Choroid plexus epithelial cell (primary cell): Measurements from ENCODE around the gene HNRNPA0.

Experiments
- DNase-seq: peaks from one replicate; pipeline ENCODE4 v3.0.0-alpha.2; 2010; ENCODE audit warnings: low read depth
- H3K4me3 ChIP-seq: 2 replicates; pipeline ENCODE4 v1.5.1; 2011; ENCODE audit warnings: low read depth, mild to moderate bottlenecking, control low read depth, low read length, moderate library complexity
- TF ChIP-seq, protein P1 (sequence below): conservative IDR thresholded peaks from 2 replicates; pipeline ENCODE4 v1.5.1; 2011; ENCODE audit warnings: low read depth, mild to moderate bottlenecking, control low read depth, inconsistent platforms, low read length, moderate library complexity

The HNRNPA0 gene

GRCh38 chr5:137754188-137754960 lies at the start of gene HNRNPA0:
Gene HNRNPA0, minus strand, starts transcription at chr5:137754363. Its CDS starts 297 bp downstream, at chr5:137754066.
- TF ChIP-seq, protein P1, sequence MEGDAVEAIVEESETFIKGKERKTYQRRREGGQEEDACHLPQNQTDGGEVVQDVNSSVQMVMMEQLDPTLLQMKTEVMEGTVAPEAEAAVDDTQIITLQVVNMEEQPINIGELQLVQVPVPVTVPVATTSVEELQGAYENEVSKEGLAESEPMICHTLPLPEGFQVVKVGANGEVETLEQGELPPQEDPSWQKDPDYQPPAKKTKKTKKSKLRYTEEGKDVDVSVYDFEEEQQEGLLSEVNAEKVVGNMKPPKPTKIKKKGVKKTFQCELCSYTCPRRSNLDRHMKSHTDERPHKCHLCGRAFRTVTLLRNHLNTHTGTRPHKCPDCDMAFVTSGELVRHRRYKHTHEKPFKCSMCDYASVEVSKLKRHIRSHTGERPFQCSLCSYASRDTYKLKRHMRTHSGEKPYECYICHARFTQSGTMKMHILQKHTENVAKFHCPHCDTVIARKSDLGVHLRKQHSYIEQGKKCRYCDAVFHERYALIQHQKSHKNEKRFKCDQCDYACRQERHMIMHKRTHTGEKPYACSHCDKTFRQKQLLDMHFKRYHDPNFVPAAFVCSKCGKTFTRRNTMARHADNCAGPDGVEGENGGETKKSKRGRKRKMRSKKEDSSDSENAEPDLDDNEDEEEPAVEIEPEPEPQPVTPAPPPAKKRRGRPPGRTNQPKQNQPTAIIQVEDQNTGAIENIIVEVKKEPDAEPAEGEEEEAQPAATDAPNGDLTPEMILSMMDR = no peak

DNA sequence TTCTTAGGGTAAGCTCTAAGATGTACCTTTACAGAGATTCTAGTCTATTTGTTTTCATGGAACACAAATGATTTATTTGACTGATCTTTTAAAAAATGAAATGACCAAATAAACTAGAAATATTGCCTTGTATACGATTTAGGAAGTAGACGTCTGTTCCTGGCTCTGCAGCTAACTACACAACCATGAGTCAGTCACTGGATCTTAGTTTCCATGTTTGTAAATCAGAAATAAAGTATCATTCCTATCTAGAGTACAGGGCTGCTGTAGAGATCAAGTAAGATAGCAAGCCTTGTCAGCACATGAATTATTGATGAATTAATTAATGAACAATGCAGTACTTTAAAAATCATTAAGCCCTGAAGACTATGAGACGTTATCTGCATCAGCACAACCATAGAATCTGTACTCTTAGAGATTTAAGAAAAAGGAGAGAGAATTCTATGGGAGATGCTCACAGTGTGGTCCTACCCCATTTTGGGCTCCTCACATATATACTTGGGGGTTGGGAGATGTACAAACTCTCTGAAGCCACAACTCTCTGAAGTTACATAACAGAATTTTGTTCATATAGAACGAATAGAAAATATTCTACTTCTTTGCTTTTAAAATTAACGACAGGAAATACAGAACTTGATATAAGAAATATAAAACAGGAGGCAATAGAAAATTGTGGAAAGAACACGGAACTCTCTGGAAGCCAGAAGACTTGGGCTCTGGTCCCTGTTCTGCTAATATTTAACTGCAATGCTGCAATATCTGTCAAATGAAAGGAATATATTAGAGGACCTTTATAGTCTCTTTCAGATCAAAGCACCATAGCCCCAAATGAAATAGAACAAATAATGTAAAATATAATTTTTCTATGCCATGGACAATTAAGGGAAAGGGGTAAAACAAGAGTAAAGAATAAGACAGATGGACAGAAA lies 48.4 kb upstream of the HNRNPA0 start:
- H3K4me3 ChIP-seq = no peak overlapping the region
- TF ChIP-seq, protein P1 = no peak
- DNase-seq = no peak

More at GRCh38 chr5:137754188-137754960, at the start of gene HNRNPA0:
- peak; percentile 98 for DNase-seq
- H3K4me3 ChIP-seq = peak within 1 kb of the TSS; percentile 91

GRCh38 chr5:137800700-137801411 lies 46.7 kb upstream of the HNRNPA0 start:
- TF ChIP-seq, protein P1 = no peak
- no peak overlapping the region for H3K4me3 ChIP-seq
- no peak for DNase-seq

DNA sequence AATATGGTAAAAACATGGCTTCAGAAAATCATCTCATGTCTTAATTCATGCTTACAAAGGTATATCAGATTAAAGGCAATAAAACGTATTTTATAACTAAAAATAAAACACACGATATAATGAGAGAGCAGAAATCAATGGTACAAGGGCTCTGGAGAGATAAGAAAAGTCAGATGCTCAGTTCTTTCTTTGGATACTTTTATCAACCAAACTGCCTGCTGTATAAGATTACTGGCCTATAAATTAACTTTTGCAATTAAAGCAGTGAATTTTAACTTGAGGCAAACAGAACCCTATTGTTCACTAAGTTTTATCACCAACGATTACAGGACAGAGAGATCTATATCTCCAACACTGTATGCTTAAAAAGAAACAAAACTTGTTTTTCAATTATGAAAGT lies 42.1 kb upstream of the HNRNPA0 start:
- no peak for DNase-seq

DNA sequence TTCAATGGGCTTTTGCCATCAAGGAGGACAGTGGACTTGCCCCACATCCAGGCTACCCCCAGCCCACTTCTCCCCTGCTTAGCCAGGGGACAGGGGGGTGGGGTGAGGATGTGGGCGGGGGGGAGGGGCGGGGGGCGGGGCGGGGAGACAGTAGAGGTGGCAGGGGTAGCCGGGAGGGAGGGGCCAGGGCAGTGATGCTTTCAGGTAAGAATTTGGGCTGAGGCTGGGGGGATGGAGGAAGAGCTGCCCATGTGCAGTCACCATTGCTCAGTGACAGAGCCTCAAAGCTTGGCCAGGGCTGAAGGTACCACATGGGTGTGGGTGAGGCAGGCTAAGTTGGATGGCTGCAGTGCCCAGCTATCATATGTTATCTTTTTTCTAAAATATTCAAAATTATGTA lies 40.7 kb upstream of the HNRNPA0 start:
- H3K4me3 ChIP-seq = no peak overlapping the region
- no peak for DNase-seq
- TF ChIP-seq, protein P1 = no peak

More for the DNA sequence above, 42.1 kb upstream of the HNRNPA0 start:
- TF ChIP-seq, protein P1 = no peak
- H3K4me3 ChIP-seq = no peak overlapping the region

- DNase-seq = no peak
- TF ChIP-seq, protein P1 = no peak
- no peak overlapping the region for H3K4me3 ChIP-seq
Measured at GRCh38 chr5:137792303-137792702, 38.1 kb upstream of the HNRNPA0 start.
